Prostate gland (tissue), 2 donors: ENCODE results near the gene TMA7B.

Experiments
- POLR2A ChIP-seq: fragments of 450-650 bp; IDR thresholded peaks from one replicate; pipeline ENCODE4 v1.6.1; 2016; ENCODE audit warnings: antibody characterized with exemption, mild to moderate bottlenecking
- POLR2AphosphoS5 ChIP-seq: sonication (generic); formaldehyde crosslinking; IDR thresholded peaks from one replicate; pipeline ENCODE4 v1.6.1; 2017; ENCODE audit warnings: antibody characterized with exemption
- TF ChIP-seq, protein P1 (sequence below), 4 experiments: fragments of 200-600 bp in 2 of 4; fragments of 450-650 bp in 2 of 4; sonication (generic) in 2 of 4; IDR thresholded peaks; 1 replicate in 3 of 4; 2 replicates in 1 of 4; pipeline ENCODE4 v1.5.1; 2016 to 2019; ENCODE audit warnings: antibody characterized with exemption in 4 of 4, mild to moderate bottlenecking in 2 of 4, moderate library complexity in 2 of 4

DNA sequence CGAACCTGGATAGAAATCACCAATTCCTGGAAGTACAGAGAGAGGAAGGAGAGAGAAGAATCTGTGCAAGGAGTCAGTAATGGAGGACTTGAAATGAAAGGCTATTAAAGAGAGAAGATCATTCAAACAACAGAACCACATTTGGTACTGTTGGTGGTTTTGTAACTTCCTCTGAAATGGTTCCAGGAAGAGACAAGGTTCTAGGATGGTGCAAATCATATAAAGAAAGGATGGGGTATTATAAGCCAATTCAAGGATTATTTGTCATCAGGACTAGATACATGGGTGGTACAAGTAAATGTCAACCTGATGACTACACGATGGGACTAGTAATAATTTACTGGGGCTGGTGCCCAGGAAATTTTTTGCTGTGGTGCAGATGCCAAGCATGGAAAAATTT is 28.9 kb upstream of the TMA7B start:
- TF ChIP-seq POLR2AphosphoS5 (no peak), POLR2A (no peak)
- TF ChIP-seq, protein P1, sequence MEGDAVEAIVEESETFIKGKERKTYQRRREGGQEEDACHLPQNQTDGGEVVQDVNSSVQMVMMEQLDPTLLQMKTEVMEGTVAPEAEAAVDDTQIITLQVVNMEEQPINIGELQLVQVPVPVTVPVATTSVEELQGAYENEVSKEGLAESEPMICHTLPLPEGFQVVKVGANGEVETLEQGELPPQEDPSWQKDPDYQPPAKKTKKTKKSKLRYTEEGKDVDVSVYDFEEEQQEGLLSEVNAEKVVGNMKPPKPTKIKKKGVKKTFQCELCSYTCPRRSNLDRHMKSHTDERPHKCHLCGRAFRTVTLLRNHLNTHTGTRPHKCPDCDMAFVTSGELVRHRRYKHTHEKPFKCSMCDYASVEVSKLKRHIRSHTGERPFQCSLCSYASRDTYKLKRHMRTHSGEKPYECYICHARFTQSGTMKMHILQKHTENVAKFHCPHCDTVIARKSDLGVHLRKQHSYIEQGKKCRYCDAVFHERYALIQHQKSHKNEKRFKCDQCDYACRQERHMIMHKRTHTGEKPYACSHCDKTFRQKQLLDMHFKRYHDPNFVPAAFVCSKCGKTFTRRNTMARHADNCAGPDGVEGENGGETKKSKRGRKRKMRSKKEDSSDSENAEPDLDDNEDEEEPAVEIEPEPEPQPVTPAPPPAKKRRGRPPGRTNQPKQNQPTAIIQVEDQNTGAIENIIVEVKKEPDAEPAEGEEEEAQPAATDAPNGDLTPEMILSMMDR (IDR thresholded peaks at IDR 0.05), result no peak
